Mucosa of descending colon (tissue), 3 donors: ENCODE results near the gene B9D1. TPM values are rescaled to one million over a fixed set of nuclear protein-coding genes. Genes with fewer than 3 reads are reported as not detected.

Experiments
- ATAC-seq: fragments of 200-7000 bp; cut with Tn5 transposase; one replicate; pipeline ENCODE4 v1.9.1; 2020; ENCODE audit warnings: mild to moderate bottlenecking, moderate library complexity
- DNase-seq, 3 donors: peaks; one replicate each; pipeline ENCODE4 v3.0.0-alpha.2; 2020
- H3K36me3 ChIP-seq: fragments of 200-600 bp; one replicate; pipeline ENCODE4 v1.8.0; 2021; ENCODE audit warnings: low read depth, mild to moderate bottlenecking
- H3K4me1 ChIP-seq: fragments of 200-600 bp; one replicate; pipeline ENCODE4 v1.8.0; 2021; ENCODE audit warnings: low read depth, mild to moderate bottlenecking
- H3K4me3 ChIP-seq: fragments of 200-600 bp; one replicate; pipeline ENCODE4 v1.8.0; 2021; ENCODE audit warnings: mild to moderate bottlenecking
- H3K9me3 ChIP-seq: fragments of 200-600 bp; one replicate; pipeline ENCODE4 v1.8.0; 2021; ENCODE audit warnings: mild to moderate bottlenecking
- intact Hi-C, 2 donors: fragments of 100-400 bp; cut with DNase I in 1 of 2; cut with micrococcal nuclease in 1 of 2; formaldehyde crosslinking; loops; one replicate each; pipeline versions ENCODE4 v1.11.0 to v1.11.1; 2022; cut with DNase I, micrococcal nuclease
- total RNA-seq, 3 donors: library from RNA; stranded (reverse); fragmentation: NEBNext Ultra II Directional in 2 of 3; extraction: Animal tissue kit (Norgen Biotek cat#: 25700) in 2 of 3; gene quantifications; one replicate each; pipeline versions ENCODE4 v1.2.1 to v1.2.4, GENCODE V29; 2021 to 2023
- TF ChIP-seq, protein P1 (sequence below): fragments of 200-600 bp; IDR thresholded peaks from one replicate; pipeline ENCODE4 v1.8.0; 2022; ENCODE audit warnings: antibody characterized with exemption, mild to moderate bottlenecking
- donor health status: DM: no; HTN: no; CAD: no; lungs with moderate emphysema.
- donor health status: DM: no; HTN: no; CAD: no.
- donor health status: DM: no; HTN: yes; CAD: no.

Gene B9D1
- total RNA-seq, 3 donors from 2014 or later, result 5.1 to 11.8 (median 10.7) TPM

DNA sequence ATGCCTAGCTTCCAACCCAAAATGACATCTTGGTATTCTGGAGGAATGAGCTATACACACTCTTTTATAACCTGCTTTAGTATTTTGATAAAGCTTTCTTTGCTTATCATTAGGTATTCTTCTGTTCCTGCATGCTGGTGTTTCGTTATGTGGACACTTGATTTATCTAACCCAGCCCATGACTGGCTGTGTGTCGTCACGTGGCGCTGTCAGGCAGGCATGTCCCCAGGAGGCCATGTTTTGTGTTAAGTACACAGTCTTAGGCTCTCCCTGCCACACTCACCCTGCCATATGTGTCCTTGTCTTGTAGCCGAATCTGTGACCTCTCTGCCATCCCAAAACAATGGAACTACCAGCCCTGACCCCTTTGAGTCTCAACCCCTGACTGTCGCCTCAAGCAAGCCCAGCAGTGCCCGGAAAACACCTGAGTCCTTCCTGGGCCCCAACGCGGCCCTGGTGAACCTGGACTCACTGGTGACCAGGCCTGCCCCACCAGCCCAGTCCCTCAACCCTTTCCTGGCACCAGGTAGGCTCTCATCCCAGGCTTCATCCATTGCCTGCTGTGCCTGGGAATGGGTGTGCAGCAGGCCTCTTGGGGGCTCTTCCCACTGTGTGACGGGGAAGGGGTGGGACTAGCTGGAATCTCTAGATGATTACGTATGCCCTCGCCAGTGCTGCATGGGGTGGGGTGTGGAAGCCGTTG is 30.8 kb downstream of the B9D1 start:
- no peaks in the 10 kb centered on the region for H3K9me3 ChIP-seq
- DNase-seq (no peak), ATAC-seq (no peak)
- H3K4me1 ChIP-seq, result no peaks in the 10 kb centered on the region
- intact Hi-C loops, result no loop called here
- H3K4me3 ChIP-seq, result no peak overlapping the region
- no peaks in the 10 kb centered on the region for H3K36me3 ChIP-seq
- TF ChIP-seq, protein P1, sequence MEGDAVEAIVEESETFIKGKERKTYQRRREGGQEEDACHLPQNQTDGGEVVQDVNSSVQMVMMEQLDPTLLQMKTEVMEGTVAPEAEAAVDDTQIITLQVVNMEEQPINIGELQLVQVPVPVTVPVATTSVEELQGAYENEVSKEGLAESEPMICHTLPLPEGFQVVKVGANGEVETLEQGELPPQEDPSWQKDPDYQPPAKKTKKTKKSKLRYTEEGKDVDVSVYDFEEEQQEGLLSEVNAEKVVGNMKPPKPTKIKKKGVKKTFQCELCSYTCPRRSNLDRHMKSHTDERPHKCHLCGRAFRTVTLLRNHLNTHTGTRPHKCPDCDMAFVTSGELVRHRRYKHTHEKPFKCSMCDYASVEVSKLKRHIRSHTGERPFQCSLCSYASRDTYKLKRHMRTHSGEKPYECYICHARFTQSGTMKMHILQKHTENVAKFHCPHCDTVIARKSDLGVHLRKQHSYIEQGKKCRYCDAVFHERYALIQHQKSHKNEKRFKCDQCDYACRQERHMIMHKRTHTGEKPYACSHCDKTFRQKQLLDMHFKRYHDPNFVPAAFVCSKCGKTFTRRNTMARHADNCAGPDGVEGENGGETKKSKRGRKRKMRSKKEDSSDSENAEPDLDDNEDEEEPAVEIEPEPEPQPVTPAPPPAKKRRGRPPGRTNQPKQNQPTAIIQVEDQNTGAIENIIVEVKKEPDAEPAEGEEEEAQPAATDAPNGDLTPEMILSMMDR, result no peak

DNA sequence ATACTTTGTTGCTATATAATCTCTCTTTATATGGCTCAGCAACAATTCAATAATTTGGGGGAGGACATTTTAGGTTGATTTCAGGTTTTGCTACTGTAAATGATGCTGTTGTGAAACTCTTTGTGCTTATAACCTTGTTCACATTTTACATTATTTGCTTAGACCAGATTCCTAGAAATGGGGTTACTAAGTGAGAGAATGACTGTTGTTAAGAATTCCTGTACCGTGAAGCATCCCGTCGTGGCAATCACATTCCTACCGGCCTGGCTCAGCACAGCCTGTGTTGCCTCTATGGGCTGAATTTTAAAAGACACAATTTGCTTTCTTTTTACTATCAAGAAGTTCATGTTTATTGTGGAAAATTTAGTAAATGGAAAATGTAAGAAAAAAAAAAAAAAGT is 31.4 kb downstream of the B9D1 start:
- Histone ChIP-seq H3K9me3 (no peaks in the 10 kb centered on the region), H3K36me3 (no peaks in the 10 kb centered on the region), H3K4me3 (no peak overlapping the region), H3K4me1 (no peaks in the 10 kb centered on the region)
- ATAC-seq (no peak), DNase-seq (no peak)
- TF ChIP-seq, protein P1, result no peak
- intact Hi-C loops, result no loop called here

DNA sequence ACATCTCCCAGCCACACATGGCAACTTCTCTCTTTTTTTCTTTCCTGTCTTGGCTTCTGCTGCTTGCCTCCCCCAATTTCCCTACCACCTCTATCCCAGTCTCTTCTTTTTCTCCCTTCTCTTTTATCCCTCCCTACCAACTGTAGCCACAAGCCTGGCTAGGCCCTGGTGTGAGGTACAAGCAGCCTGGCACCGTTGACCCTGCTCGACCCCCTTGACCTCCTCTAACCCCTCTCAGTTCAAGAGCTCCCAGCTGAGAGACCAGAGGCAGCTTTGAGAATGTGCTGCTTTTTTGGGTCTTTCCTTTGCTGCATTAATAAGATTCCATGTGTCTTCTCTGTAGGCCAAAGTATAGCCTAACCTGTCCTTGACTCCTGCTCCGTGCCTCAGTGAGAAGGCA is 32.3 kb downstream of the B9D1 start:
- no peak for DNase-seq
- intact Hi-C loops, result no loop called here
- H3K36me3 ChIP-seq, result no peaks in the 10 kb centered on the region
- ATAC-seq, result no peak
- H3K9me3 ChIP-seq, result no peaks in the 10 kb centered on the region
- no peak overlapping the region for H3K4me3 ChIP-seq
- no peaks in the 10 kb centered on the region for H3K4me1 ChIP-seq
- TF ChIP-seq, protein P1, result no peak

DNA sequence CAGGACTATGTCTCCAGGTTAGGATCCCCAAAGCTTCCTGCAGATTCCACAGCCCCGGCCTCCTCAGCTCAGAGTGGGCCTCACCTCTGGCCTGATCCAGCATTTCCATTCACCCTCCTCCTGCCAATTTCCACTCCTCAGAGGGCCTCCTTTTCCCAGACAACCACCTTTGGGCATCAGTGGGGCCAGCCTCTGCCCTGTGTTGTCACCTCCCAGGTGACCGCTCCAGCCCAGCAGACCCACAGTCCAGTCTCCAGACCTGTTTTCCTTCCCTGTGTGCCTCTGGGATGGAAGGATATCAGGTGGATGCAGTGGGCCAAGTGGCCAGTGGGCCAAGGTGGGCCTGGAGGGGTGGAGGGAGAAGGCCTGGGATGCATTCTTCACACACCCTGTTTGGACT is 32.7 kb downstream of the B9D1 start:
- H3K4me3 ChIP-seq, result no peak overlapping the region
- intact Hi-C loops, result no loop called here
- ATAC-seq, result no peak
- no peaks in the 10 kb centered on the region for H3K9me3 ChIP-seq
- no peak for DNase-seq
- H3K4me1 ChIP-seq, result no peaks in the 10 kb centered on the region
- H3K36me3 ChIP-seq, result no peaks in the 10 kb centered on the region
- TF ChIP-seq, protein P1, result no peak

DNA sequence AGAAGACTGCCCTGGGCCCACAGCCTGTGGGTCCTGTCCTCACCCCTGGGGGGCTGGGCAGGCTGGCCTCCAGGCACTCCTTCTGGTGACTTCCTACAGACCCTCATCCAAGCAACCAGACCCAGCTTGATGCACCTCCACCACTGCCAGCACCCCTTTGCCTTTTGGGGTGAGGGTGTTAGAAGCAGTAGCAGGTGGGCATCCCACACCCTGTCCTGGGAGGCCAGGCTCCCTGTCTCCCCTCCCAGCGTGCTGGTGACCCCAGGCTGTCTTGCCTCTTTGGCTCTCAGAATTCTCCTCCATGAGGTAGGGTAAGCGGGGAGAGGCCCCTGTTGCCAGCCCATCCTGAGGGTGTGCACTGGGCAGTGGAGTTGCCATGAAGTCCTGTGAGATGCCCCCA is 33.4 kb downstream of the B9D1 start:
- ATAC-seq (no peak), DNase-seq (no peak)
- Histone ChIP-seq H3K36me3 (no peaks in the 10 kb centered on the region), H3K4me3 (no peak overlapping the region), H3K4me1 (no peaks in the 10 kb centered on the region), H3K9me3 (no peaks in the 10 kb centered on the region)
- intact Hi-C loops, result no loop called here
- TF ChIP-seq, protein P1, result no peak
